ENCODE results near the gene PTPRM. TPM values are rescaled to one million over a fixed set of nuclear protein-coding genes. Genes with fewer than 3 reads are reported as not detected.
"Not testable (repeated sequence)": the region's sequence is repeated elsewhere in the genome, so short reads cannot be mapped to it uniquely, and the experiment has no call there.

PTPRM gene
- total RNA-seq, 1 donor from 2014 or later = 71.3 TPM

- peaks cover 15% of the 10 kb centered on the region for H3K4me1 Mint-ChIP-seq
- no peak for TF ChIP-seq CTCF (IDR thresholded peaks at IDR 0.05; ENCODE audit: unreplicated experiment)
- no peak overlapping the region for H3K4me3 Mint-ChIP-seq
- DNase-seq (ENCODE audit: low spot score in 2 of 2, unreplicated experiment in 2 of 2) = no peak
- H3K36me3 Mint-ChIP-seq = no peaks in the 10 kb centered on the region
- H3K27ac Mint-ChIP-seq = no peak overlapping the region
- H3K9me3 Mint-ChIP-seq = no peaks in the 10 kb centered on the region
- H3K27me3 Mint-ChIP-seq (ENCODE audit: low read depth) = no peaks in the 10 kb centered on the region
These were observed 391.2 kb downstream of the PTPRM start for GRCh38 chr18:7958081-7958896.

GRCh38 chr18:7958897-7959146, 391.7 kb downstream of the PTPRM start:
- Mint-ChIP-seq H3K4me3 (no peak overlapping the region), H3K27me3 (ENCODE audit: low read depth) (no peaks in the 10 kb centered on the region), H3K27ac (no peak overlapping the region), H3K9me3 (no peaks in the 10 kb centered on the region), H3K4me1 (peaks cover 12% of the 10 kb centered on the region), H3K36me3 (no peaks in the 10 kb centered on the region)
- no peak for DNase-seq (ENCODE audit: low spot score in 2 of 2, unreplicated experiment in 2 of 2)
- TF ChIP-seq CTCF (IDR thresholded peaks at IDR 0.05; ENCODE audit: unreplicated experiment) = no peak

GRCh38 chr18:7966682-7967081, 399.6 kb downstream of the PTPRM start:
- not testable (repeated sequence) for H3K9me3 Mint-ChIP-seq; DNase-seq (ENCODE audit: low spot score in 2 of 2, unreplicated experiment in 2 of 2); H3K4me3 Mint-ChIP-seq; H3K27me3 Mint-ChIP-seq (ENCODE audit: low read depth); H3K36me3 Mint-ChIP-seq; H3K27ac Mint-ChIP-seq; H3K4me1 Mint-ChIP-seq

- H3K4me3 Mint-ChIP-seq = no peak overlapping the region
- H3K27me3 Mint-ChIP-seq (ENCODE audit: low read depth) = no peaks in the 10 kb centered on the region
- TF ChIP-seq CTCF (IDR thresholded peaks at IDR 0.05; ENCODE audit: unreplicated experiment) = no peak
- DNase-seq (ENCODE audit: low spot score in 2 of 2, unreplicated experiment in 2 of 2) = no peak
- H3K4me1 Mint-ChIP-seq = no peaks in the 10 kb centered on the region
- no peaks in the 10 kb centered on the region for H3K36me3 Mint-ChIP-seq
- H3K9me3 Mint-ChIP-seq = no peaks in the 10 kb centered on the region
- no peak overlapping the region for H3K27ac Mint-ChIP-seq
These were observed 407.2 kb downstream of the PTPRM start for GRCh38 chr18:7974200-7974874.

- no peak for TF ChIP-seq CTCF (IDR thresholded peaks at IDR 0.05; ENCODE audit: unreplicated experiment)
- no peak overlapping the region for H3K27ac Mint-ChIP-seq
- H3K36me3 Mint-ChIP-seq = peaks cover 3% of the 10 kb centered on the region
- DNase-seq (ENCODE audit: low spot score in 2 of 2, unreplicated experiment in 2 of 2) = no peak
- H3K27me3 Mint-ChIP-seq (ENCODE audit: low read depth) = no peaks in the 10 kb centered on the region
- no peaks in the 10 kb centered on the region for H3K9me3 Mint-ChIP-seq
- no peaks in the 10 kb centered on the region for H3K4me1 Mint-ChIP-seq
- H3K4me3 Mint-ChIP-seq = no peak overlapping the region
These were observed 410.8 kb downstream of the PTPRM start for GRCh38 chr18:7977897-7978296.

GRCh38 chr18:7978834-7979233, 411.7 kb downstream of the PTPRM start:
- Mint-ChIP-seq H3K4me3 (no peak overlapping the region), H3K27me3 (ENCODE audit: low read depth) (no peaks in the 10 kb centered on the region), H3K36me3 (peaks cover 3% of the 10 kb centered on the region), H3K27ac (no peak overlapping the region), H3K9me3 (no peaks in the 10 kb centered on the region), H3K4me1 (peaks cover under 1% of the 10 kb centered on the region)
- DNase-seq (ENCODE audit: low spot score in 2 of 2, unreplicated experiment in 2 of 2) = no peak
- TF ChIP-seq CTCF (IDR thresholded peaks at IDR 0.05; ENCODE audit: unreplicated experiment) = no peak
